ENCODE results near the gene HDAC11. TPM values are rescaled to one million over a fixed set of nuclear protein-coding genes. Genes with fewer than 3 reads are reported as not detected.

The HDAC11 gene
- total and polyA plus RNA-seq, 2 of the 13 experiments (the other 11 are each of a cell fraction or from before 2014, with no cell fraction given), result 13.7 to 33.1 TPM

DNA sequence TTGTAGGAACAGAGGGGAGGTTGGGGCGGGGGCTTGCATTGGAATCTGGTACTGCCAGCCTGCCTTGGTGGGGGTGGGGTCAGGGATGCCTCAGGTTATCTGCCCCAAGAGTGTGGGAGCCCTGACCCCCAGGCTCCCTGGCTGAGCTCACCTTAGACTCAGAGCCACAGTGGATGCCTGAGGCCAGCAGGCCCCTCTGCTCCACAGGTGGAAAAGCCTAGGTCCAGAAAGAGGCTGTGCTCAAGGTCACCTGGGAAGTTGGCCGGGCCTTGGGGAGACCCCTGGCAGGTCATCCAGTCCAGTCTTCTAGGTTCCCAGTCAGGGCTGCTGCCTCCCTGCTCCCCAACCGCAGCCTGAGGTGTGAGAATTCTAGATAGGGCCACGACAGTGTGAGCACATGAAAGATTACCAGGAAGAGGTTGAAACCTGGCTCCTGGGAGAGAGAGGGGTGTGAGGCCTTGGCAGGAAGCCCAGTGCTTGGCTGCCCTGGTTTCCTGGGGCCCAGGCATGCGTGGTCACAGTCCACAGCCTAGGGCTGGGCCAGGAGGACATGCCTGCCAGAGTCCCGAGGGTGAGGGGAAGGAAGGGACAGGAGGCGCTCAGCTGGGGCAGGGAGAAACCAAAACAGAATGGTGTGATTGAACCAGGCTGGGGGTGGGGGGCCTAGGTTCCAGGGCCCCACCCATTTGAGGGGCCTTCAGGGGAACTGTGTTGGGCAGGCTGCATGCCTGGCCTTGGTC is 4.9 kb downstream of the HDAC11 start (continued):
- no peak for TF ChIP-seq SIN3A (IDR thresholded peaks at IDR 0.05; ENCODE audit: borderline replicate concordance, low read depth, low read length)
- peak; percentile 29; the same call in 1 of the 2 replicates for TF ChIP-seq ZNF761 (CRISPR knock-in tag; conservative IDR thresholded peaks at IDR 0.05)
- peak; percentile 46; the same call in 1 of the 2 replicates for TF ChIP-seq ZNF138 (CRISPR knock-in tag; IDR thresholded peaks at IDR 0.05; ENCODE audit: low read depth)
- TF ChIP-seq RFX3 (CRISPR knock-in tag; IDR thresholded peaks at IDR 0.05), result 0 out of 2 replicates have a peak, but pooled peaks have one; percentile 19
- 0 out of 2 replicates have a peak, but pooled peaks have one; percentile 69 for TF ChIP-seq ZNF670 (CRISPR knock-in tag; IDR thresholded peaks at IDR 0.05; ENCODE audit: borderline replicate concordance)
- TF ChIP-seq, protein P1, sequence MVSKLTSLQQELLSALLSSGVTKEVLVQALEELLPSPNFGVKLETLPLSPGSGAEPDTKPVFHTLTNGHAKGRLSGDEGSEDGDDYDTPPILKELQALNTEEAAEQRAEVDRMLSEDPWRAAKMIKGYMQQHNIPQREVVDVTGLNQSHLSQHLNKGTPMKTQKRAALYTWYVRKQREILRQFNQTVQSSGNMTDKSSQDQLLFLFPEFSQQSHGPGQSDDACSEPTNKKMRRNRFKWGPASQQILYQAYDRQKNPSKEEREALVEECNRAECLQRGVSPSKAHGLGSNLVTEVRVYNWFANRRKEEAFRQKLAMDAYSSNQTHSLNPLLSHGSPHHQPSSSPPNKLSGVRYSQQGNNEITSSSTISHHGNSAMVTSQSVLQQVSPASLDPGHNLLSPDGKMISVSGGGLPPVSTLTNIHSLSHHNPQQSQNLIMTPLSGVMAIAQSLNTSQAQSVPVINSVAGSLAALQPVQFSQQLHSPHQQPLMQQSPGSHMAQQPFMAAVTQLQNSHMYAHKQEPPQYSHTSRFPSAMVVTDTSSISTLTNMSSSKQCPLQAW (CRISPR knock-in tag; IDR thresholded peaks at IDR 0.05), result peak; percentile 96
- no peak for TF ChIP-seq ZKSCAN1 (IDR thresholded peaks at IDR 0.05; ENCODE audit: low read length)
- peak; percentile 35; the same call in 1 of the 2 replicates for TF ChIP-seq ZNF598 (CRISPR knock-in tag; IDR thresholded peaks at IDR 0.05; ENCODE audit: borderline replicate concordance)
- TF ChIP-seq MAZ (IDR thresholded peaks at IDR 0.05; ENCODE audit: borderline replicate concordance, low read depth, low read length), result no peak
- TF ChIP-seq MAZ (CRISPR knock-in tag; IDR thresholded peaks at IDR 0.05; ENCODE audit: low read depth), result peak; percentile 71; the same call in 1 of the 2 replicates
- TF ChIP-seq JARID2 (CRISPR knock-in tag; IDR thresholded peaks at IDR 0.05; ENCODE audit: insufficient replicate concordance), result no peak
- peak; percentile 61; the same call in 1 of the 2 replicates for TF ChIP-seq YEATS2 (CRISPR knock-in tag; IDR thresholded peaks at IDR 0.05; ENCODE audit: borderline replicate concordance)
- TF ChIP-seq, protein P2, sequence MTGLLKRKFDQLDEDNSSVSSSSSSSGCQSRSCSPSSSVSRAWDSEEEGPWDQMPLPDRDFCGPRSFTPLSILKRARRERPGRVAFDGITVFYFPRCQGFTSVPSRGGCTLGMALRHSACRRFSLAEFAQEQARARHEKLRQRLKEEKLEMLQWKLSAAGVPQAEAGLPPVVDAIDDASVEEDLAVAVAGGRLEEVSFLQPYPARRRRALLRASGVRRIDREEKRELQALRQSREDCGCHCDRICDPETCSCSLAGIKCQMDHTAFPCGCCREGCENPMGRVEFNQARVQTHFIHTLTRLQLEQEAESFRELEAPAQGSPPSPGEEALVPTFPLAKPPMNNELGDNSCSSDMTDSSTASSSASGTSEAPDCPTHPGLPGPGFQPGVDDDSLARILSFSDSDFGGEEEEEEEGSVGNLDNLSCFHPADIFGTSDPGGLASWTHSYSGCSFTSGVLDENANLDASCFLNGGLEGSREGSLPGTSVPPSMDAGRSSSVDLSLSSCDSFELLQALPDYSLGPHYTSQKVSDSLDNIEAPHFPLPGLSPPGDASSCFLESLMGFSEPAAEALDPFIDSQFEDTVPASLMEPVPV (CRISPR knock-in tag; IDR thresholded peaks at IDR 0.05), result peak; percentile 70; the same call in 1 of the 2 replicates
- TF ChIP-seq, protein P3, sequence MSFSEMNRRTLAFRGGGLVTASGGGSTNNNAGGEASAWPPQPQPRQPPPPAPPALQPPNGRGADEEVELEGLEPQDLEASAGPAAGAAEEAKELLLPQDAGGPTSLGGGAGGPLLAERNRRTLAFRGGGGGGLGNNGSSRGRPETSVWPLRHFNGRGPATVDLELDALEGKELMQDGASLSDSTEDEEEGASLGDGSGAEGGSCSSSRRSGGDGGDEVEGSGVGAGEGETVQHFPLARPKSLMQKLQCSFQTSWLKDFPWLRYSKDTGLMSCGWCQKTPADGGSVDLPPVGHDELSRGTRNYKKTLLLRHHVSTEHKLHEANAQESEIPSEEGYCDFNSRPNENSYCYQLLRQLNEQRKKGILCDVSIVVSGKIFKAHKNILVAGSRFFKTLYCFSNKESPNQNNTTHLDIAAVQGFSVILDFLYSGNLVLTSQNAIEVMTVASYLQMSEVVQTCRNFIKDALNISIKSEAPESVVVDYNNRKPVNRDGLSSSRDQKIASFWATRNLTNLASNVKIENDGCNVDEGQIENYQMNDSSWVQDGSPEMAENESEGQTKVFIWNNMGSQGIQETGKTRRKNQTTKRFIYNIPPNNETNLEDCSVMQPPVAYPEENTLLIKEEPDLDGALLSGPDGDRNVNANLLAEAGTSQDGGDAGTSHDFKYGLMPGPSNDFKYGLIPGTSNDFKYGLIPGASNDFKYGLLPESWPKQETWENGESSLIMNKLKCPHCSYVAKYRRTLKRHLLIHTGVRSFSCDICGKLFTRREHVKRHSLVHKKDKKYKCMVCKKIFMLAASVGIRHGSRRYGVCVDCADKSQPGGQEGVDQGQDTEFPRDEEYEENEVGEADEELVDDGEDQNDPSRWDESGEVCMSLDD (CRISPR knock-in tag; IDR thresholded peaks at IDR 0.05; ENCODE audit: borderline replicate concordance), result no peak
- no peak for TF ChIP-seq ZNF207 (IDR thresholded peaks at IDR 0.05; ENCODE audit: borderline replicate concordance)
- peak; percentile 71; the same call in 1 of the 2 replicates for TF ChIP-seq KDM2A (CRISPR knock-in tag; IDR thresholded peaks at IDR 0.05; ENCODE audit: borderline replicate concordance, low read depth)
- TF ChIP-seq ZNF264 (CRISPR knock-in tag; IDR thresholded peaks at IDR 0.05), result peak; percentile 42; the same call in 1 of the 2 replicates
- TF ChIP-seq CREB1 (IDR thresholded peaks at IDR 0.05), result no peak
- no peak for TF ChIP-seq CREB1 (CRISPR knock-in tag; IDR thresholded peaks at IDR 0.05)
- no peak for TF ChIP-seq NFE2 (CRISPR knock-in tag; IDR thresholded peaks at IDR 0.05)
- TF ChIP-seq ZNF263 (CRISPR knock-in tag; IDR thresholded peaks at IDR 0.05), result peak; percentile 66
- TF ChIP-seq ZNF441 (CRISPR knock-in tag; IDR thresholded peaks at IDR 0.05; ENCODE audit: borderline replicate concordance), result peak; percentile 84
- no peak; the same call in 1 of the 2 replicates for TF ChIP-seq ZNF790 (CRISPR knock-in tag; IDR thresholded peaks at IDR 0.05; ENCODE audit: borderline replicate concordance)
- TF ChIP-seq TOE1 (CRISPR knock-in tag; IDR thresholded peaks at IDR 0.05), result no peak
- peak; percentile 43; the same call in 1 of the 2 replicates for TF ChIP-seq YEATS4 (CRISPR knock-in tag; IDR thresholded peaks at IDR 0.05; ENCODE audit: borderline replicate concordance)

All from HepG2 (cell line).